Panc1 (cell line): ENCODE data around the gene C5AR2.

ENCODE experiments used
- POLR2AphosphoS5 ChIP-seq: IDR thresholded peaks from 2 replicates; pipeline ENCODE4 v1.6.1; 2012; ENCODE audit warnings: mild to moderate bottlenecking, low read depth, low read length, moderate library complexity
- TF ChIP-seq, protein P1 (sequence below): fragments of 450-650 bp; IDR thresholded peaks from 2 replicates; pipeline ENCODE4 v1.5.1; 2017; ENCODE audit warnings: mild to moderate bottlenecking
- TF ChIP-seq, protein P2 (sequence below), 2 experiments: IDR thresholded peaks; 2 replicates each; pipeline ENCODE4 v1.6.1; 2011 to 2012; ENCODE audit warnings: low read depth in 2 of 2, control low read depth in 1 of 2, low read length in 1 of 2, mild to moderate bottlenecking in 1 of 2, moderate library complexity in 1 of 2; ENCODE audit not compliant: insufficient read depth in 1 of 2

DNA sequence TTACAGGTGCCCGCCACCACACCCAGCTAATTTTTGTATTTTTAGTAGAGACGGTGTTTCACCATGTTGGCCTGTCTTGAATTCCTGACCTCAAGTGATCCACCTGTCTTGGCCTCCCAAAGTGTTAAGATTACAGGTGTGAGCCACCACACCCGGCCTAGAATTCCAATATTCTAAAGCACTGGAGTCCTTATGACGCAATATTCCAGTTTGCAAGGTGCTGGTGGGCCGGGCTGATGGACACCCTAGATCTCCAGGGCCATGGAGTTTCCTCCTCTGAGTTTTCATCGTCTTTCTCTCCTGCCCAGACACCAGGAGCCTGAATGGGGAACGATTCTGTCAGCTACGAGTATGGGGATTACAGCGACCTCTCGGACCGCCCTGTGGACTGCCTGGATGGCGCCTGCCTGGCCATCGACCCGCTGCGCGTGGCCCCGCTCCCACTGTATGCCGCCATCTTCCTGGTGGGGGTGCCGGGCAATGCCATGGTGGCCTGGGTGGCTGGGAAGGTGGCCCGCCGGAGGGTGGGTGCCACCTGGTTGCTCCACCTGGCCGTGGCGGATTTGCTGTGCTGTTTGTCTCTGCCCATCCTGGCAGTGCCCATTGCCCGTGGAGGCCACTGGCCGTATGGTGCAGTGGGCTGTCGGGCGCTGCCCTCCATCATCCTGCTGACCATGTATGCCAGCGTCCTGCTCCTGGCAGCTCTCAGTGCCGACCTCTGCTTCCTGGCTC is 8.7 kb downstream of the C5AR2 start:
- TF ChIP-seq, protein P1, sequence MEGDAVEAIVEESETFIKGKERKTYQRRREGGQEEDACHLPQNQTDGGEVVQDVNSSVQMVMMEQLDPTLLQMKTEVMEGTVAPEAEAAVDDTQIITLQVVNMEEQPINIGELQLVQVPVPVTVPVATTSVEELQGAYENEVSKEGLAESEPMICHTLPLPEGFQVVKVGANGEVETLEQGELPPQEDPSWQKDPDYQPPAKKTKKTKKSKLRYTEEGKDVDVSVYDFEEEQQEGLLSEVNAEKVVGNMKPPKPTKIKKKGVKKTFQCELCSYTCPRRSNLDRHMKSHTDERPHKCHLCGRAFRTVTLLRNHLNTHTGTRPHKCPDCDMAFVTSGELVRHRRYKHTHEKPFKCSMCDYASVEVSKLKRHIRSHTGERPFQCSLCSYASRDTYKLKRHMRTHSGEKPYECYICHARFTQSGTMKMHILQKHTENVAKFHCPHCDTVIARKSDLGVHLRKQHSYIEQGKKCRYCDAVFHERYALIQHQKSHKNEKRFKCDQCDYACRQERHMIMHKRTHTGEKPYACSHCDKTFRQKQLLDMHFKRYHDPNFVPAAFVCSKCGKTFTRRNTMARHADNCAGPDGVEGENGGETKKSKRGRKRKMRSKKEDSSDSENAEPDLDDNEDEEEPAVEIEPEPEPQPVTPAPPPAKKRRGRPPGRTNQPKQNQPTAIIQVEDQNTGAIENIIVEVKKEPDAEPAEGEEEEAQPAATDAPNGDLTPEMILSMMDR, result no peak
- TF ChIP-seq POLR2AphosphoS5, result no peak
- TF ChIP-seq, protein P2, sequence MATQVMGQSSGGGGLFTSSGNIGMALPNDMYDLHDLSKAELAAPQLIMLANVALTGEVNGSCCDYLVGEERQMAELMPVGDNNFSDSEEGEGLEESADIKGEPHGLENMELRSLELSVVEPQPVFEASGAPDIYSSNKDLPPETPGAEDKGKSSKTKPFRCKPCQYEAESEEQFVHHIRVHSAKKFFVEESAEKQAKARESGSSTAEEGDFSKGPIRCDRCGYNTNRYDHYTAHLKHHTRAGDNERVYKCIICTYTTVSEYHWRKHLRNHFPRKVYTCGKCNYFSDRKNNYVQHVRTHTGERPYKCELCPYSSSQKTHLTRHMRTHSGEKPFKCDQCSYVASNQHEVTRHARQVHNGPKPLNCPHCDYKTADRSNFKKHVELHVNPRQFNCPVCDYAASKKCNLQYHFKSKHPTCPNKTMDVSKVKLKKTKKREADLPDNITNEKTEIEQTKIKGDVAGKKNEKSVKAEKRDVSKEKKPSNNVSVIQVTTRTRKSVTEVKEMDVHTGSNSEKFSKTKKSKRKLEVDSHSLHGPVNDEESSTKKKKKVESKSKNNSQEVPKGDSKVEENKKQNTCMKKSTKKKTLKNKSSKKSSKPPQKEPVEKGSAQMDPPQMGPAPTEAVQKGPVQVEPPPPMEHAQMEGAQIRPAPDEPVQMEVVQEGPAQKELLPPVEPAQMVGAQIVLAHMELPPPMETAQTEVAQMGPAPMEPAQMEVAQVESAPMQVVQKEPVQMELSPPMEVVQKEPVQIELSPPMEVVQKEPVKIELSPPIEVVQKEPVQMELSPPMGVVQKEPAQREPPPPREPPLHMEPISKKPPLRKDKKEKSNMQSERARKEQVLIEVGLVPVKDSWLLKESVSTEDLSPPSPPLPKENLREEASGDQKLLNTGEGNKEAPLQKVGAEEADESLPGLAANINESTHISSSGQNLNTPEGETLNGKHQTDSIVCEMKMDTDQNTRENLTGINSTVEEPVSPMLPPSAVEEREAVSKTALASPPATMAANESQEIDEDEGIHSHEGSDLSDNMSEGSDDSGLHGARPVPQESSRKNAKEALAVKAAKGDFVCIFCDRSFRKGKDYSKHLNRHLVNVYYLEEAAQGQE (IDR thresholded peaks at IDR 0.05; ENCODE audit: insufficient read depth in 1 of 2, low read depth in 2 of 2, low read length in 1 of 2), result no peak
